ENCODE data around the gene SKAP1.
A peak's percentile ranks its signal among the peaks of the same experiment; 100 is the strongest.

The SKAP1 gene

GRCh38 chr17:48308581-48308980 is 121.4 kb downstream of the SKAP1 start:
- H3K4me3 ChIP-seq (ENCODE audit: control insufficient read depth, low read depth, low read length): no peak overlapping the region
- TF ChIP-seq, protein P1, sequence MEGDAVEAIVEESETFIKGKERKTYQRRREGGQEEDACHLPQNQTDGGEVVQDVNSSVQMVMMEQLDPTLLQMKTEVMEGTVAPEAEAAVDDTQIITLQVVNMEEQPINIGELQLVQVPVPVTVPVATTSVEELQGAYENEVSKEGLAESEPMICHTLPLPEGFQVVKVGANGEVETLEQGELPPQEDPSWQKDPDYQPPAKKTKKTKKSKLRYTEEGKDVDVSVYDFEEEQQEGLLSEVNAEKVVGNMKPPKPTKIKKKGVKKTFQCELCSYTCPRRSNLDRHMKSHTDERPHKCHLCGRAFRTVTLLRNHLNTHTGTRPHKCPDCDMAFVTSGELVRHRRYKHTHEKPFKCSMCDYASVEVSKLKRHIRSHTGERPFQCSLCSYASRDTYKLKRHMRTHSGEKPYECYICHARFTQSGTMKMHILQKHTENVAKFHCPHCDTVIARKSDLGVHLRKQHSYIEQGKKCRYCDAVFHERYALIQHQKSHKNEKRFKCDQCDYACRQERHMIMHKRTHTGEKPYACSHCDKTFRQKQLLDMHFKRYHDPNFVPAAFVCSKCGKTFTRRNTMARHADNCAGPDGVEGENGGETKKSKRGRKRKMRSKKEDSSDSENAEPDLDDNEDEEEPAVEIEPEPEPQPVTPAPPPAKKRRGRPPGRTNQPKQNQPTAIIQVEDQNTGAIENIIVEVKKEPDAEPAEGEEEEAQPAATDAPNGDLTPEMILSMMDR (IDR thresholded peaks at IDR 0.05; ENCODE audit: control insufficient read depth, insufficient read depth, low read depth, low read length, missing control alignments): no peak
- no peak for DNase-seq (ENCODE audit: low read depth)

DNA sequence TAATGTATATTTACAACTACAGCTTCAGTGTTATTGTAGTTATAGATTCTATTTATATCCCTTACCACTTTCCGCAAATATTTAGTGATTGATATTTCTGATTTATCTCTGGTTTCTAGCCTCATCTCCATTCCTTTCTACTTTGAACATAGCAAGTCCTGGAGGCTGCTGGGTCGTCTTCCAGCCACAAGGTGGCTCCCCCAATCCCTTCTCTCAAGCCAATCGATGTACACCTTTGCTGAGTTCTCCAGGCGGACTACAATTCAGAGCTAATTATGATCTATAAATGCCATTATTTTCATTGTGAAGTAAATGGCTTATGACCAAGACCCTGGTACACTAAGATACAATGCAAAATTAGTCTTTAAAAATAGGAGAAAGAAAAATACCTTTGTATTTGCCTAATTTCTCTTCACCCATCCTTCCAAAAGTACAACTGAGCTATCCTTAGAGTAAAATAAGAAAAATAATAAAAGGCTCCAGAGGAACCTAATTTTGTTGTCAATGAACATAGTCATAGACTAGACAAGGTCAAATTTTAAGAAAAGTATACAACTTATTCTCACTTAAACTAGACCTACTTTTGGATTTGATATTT is 122.1 kb downstream of the SKAP1 start:
- no peak overlapping the region for H3K4me3 ChIP-seq (ENCODE audit: control insufficient read depth, low read depth, low read length)
- peak; percentile 16 for DNase-seq (ENCODE audit: low read depth)

GRCh38 chr17:48307255-48307654 is 122.8 kb downstream of the SKAP1 start:
- DNase-seq (ENCODE audit: low read depth): no peak
- TF ChIP-seq, protein P1 (IDR thresholded peaks at IDR 0.05; ENCODE audit: control insufficient read depth, insufficient read depth, low read depth, low read length, missing control alignments): no peak

More for the DNA sequence above, 122.1 kb downstream of the SKAP1 start:
- TF ChIP-seq, protein P1 (IDR thresholded peaks at IDR 0.05; ENCODE audit: control insufficient read depth, insufficient read depth, low read depth, low read length, missing control alignments): peak; percentile 88

DNA sequence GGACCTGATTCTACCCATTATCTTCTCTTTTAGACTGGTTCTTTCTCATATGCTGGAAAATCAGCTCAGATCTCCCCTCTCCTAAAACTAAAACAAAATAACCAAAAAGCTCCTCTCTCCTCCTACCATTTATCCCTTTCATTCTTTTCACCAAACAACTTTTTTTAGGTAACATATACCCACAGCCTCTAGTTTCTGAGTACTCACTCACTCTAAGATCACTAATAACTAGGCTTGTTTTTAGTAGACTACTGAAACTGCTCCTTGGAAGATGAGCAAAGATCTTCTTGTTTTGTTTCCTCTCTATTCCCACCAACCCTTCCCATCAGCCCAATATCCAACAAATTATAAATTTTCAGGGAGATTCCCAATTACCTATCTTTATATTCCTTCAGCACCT is 129.0 kb downstream of the SKAP1 start:
- TF ChIP-seq, protein P1 (IDR thresholded peaks at IDR 0.05; ENCODE audit: control insufficient read depth, insufficient read depth, low read depth, low read length, missing control alignments): no peak
- H3K4me3 ChIP-seq (ENCODE audit: control insufficient read depth, low read depth, low read length): no peak overlapping the region
- DNase-seq (ENCODE audit: low read depth): no peak

More at GRCh38 chr17:48307255-48307654, 122.8 kb downstream of the SKAP1 start:
- no peak overlapping the region for H3K4me3 ChIP-seq (ENCODE audit: control insufficient read depth, low read depth, low read length)

DNA sequence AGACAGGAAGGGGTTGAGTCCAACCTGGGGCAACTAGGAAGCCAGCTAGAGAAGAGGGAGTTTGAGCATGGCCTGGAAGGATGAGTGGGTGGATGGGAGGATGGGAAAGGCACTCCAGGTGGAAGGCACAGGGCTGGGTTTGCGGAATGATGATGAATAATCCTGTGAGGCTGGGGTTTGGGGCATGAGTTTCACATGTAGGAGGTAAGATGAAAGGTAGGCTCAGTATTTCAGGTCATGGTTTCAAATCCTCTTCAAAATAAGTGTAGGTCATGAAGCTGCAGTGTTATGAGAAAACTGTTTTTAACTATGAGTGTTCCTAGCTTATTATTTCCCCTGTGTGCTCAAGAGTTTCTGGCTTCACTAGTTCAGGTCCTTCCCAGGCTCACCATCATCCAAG is 130.3 kb downstream of the SKAP1 start:
- DNase-seq (ENCODE audit: low read depth): no peak
- TF ChIP-seq, protein P1 (IDR thresholded peaks at IDR 0.05; ENCODE audit: control insufficient read depth, insufficient read depth, low read depth, low read length, missing control alignments): no peak
- no peak overlapping the region for H3K4me3 ChIP-seq (ENCODE audit: control insufficient read depth, low read depth, low read length)

GRCh38 chr17:48297825-48298224 is 132.2 kb downstream of the SKAP1 start:
- TF ChIP-seq, protein P1 (IDR thresholded peaks at IDR 0.05; ENCODE audit: control insufficient read depth, insufficient read depth, low read depth, low read length, missing control alignments): no peak
- DNase-seq (ENCODE audit: low read depth): no peak
- H3K4me3 ChIP-seq (ENCODE audit: control insufficient read depth, low read depth, low read length): no peak overlapping the region

Data from AG09309 (cell line).